ENCODE data around the gene SLFN14.

SLFN14 gene

GRCh38 chr17:35546487-35546886 lies 14.1 kb downstream of the SLFN14 start:
- Histone ChIP-seq H3K27ac (no peak overlapping the region), H3K4me1 (no peaks in the 10 kb centered on the region), H3K9me3 (no peaks in the 10 kb centered on the region), H3K27me3 (peaks cover 0 to 18% of the 10 kb centered on the region in 2 donors), H3K36me3 (no peaks in the 10 kb centered on the region), H3K4me3 (no peak overlapping the region)
- intact Hi-C loops (cut with DNase I; ENCODE audit: low total_unique reads) = no loop called here
- DNase-seq = no peak
- TF ChIP-seq CTCF (IDR thresholded peaks at IDR 0.05) = no peak

GRCh38 chr17:35545150-35545549 lies 15.5 kb downstream of the SLFN14 start:
- H3K9me3 ChIP-seq = no peaks in the 10 kb centered on the region
- no peak overlapping the region for H3K4me3 ChIP-seq
- no peak for TF ChIP-seq CTCF (IDR thresholded peaks at IDR 0.05)
- DNase-seq = no peak
- no peaks in the 10 kb centered on the region for H3K4me1 ChIP-seq
- H3K36me3 ChIP-seq = no peaks in the 10 kb centered on the region
- no peak overlapping the region for H3K27ac ChIP-seq
- intact Hi-C loops (cut with DNase I; ENCODE audit: low total_unique reads) = no loop called here
- peaks cover 0 to 12% of the 10 kb centered on the region in 2 donors for H3K27me3 ChIP-seq

GRCh38 chr17:35543856-35544255 lies 16.8 kb downstream of the SLFN14 start:
- H3K27ac ChIP-seq = no peak overlapping the region
- intact Hi-C loops (cut with DNase I; ENCODE audit: low total_unique reads) = no loop called here
- H3K36me3 ChIP-seq = no peaks in the 10 kb centered on the region
- H3K4me1 ChIP-seq = no peaks in the 10 kb centered on the region
- H3K4me3 ChIP-seq = no peak overlapping the region
- H3K9me3 ChIP-seq = no peaks in the 10 kb centered on the region
- peaks cover 0 to 8% of the 10 kb centered on the region in 2 donors for H3K27me3 ChIP-seq
- TF ChIP-seq CTCF (IDR thresholded peaks at IDR 0.05) = no peak
- no peak for DNase-seq

GRCh38 chr17:35542990-35543389 lies 17.6 kb downstream of the SLFN14 start:
- intact Hi-C loops (cut with DNase I; ENCODE audit: low total_unique reads) = no loop called here
- DNase-seq = no peak

GRCh38 chr17:35541434-35541833 lies 19.2 kb downstream of the SLFN14 start:
- no peaks in the 10 kb centered on the region for H3K27me3 ChIP-seq
- DNase-seq = no peak
- H3K27ac ChIP-seq = peak overlapping the region in 1 of 2 donors; percentile 14
- intact Hi-C loops (cut with DNase I; ENCODE audit: low total_unique reads) = no loop called here
- H3K36me3 ChIP-seq = no peaks in the 10 kb centered on the region
- H3K4me3 ChIP-seq = peak overlapping the region in 1 of 2 donors; percentile 37
- TF ChIP-seq CTCF (IDR thresholded peaks at IDR 0.05) = no peak
- H3K9me3 ChIP-seq = no peaks in the 10 kb centered on the region
- no peaks in the 10 kb centered on the region for H3K4me1 ChIP-seq

More at GRCh38 chr17:35542990-35543389, 17.6 kb downstream of the SLFN14 start:
- Histone ChIP-seq H3K27ac (no peak overlapping the region), H3K27me3 (peaks cover 0 to 2% of the 10 kb centered on the region in 2 donors), H3K9me3 (no peaks in the 10 kb centered on the region), H3K4me1 (no peaks in the 10 kb centered on the region), H3K36me3 (no peaks in the 10 kb centered on the region), H3K4me3 (no peak overlapping the region)
- TF ChIP-seq CTCF (IDR thresholded peaks at IDR 0.05) = no peak

Measured in tibial artery (tissue), 4 donors.